ENCODE results near the gene TACSTD2.
"Not testable (repeated sequence)": the region's sequence is repeated elsewhere in the genome, so short reads cannot be mapped to it uniquely, and the experiment has no call there.

The TACSTD2 gene

GRCh38 chr1:58538821-58539220 is 38.2 kb downstream of the TACSTD2 start:
- Histone ChIP-seq H3K4me3 (replicated peaks; ENCODE audit: insufficient read depth, low read length) (no peak overlapping the region), H3K27me3 (ENCODE audit: insufficient read depth, poor library complexity, severe bottlenecking) (no peaks in the 10 kb centered on the region), H3K27ac (replicated peaks) (no peak overlapping the region)
- TF ChIP-seq SPI1 (IDR thresholded peaks at IDR 0.05; ENCODE audit: borderline replicate concordance, low read depth): no peak
- no peak for TF ChIP-seq POLR2AphosphoS5 (IDR thresholded peaks at IDR 0.05; ENCODE audit: low read depth)
- TF ChIP-seq GABPA (IDR thresholded peaks at IDR 0.05; ENCODE audit: low read depth): no peak
- no peak for TF ChIP-seq REST (IDR thresholded peaks at IDR 0.05; ENCODE audit: insufficient replicate concordance, low read depth)
- TF ChIP-seq CTCF (IDR thresholded peaks at IDR 0.05; ENCODE audit: insufficient read depth, low read length): no peak
- no peak for DNase-seq (ENCODE audit: low read depth in 1 of 2, low spot score in 1 of 2)

- H3K27ac ChIP-seq (replicated peaks); H3K27me3 ChIP-seq (ENCODE audit: insufficient read depth, poor library complexity, severe bottlenecking); DNase-seq (ENCODE audit: low read depth in 1 of 2, low spot score in 1 of 2); H3K4me3 ChIP-seq (replicated peaks; ENCODE audit: insufficient read depth, low read length): not testable (repeated sequence)
Measured at GRCh38 chr1:58531842-58532241, 45.2 kb downstream of the TACSTD2 start.

- H3K27ac ChIP-seq (replicated peaks): no peak overlapping the region
- no peaks in the 10 kb centered on the region for H3K27me3 ChIP-seq (ENCODE audit: insufficient read depth, poor library complexity, severe bottlenecking)
- no peak for DNase-seq (ENCODE audit: low read depth in 1 of 2, low spot score in 1 of 2)
- TF ChIP-seq CTCF (IDR thresholded peaks at IDR 0.05; ENCODE audit: insufficient read depth, low read length) (no peak), REST (IDR thresholded peaks at IDR 0.05; ENCODE audit: insufficient replicate concordance, low read depth) (no peak), SPI1 (IDR thresholded peaks at IDR 0.05; ENCODE audit: borderline replicate concordance, low read depth) (no peak), GABPA (IDR thresholded peaks at IDR 0.05; ENCODE audit: low read depth) (no peak), POLR2AphosphoS5 (IDR thresholded peaks at IDR 0.05; ENCODE audit: low read depth) (no peak)
- H3K4me3 ChIP-seq (replicated peaks; ENCODE audit: insufficient read depth, low read length): no peak overlapping the region
Measured at GRCh38 chr1:58529284-58529683, 47.8 kb downstream of the TACSTD2 start.

GRCh38 chr1:58528518-58528917 is 48.5 kb downstream of the TACSTD2 start:
- TF ChIP-seq GABPA (IDR thresholded peaks at IDR 0.05; ENCODE audit: low read depth) (no peak), SPI1 (IDR thresholded peaks at IDR 0.05; ENCODE audit: borderline replicate concordance, low read depth) (no peak), CTCF (IDR thresholded peaks at IDR 0.05; ENCODE audit: insufficient read depth, low read length) (no peak), POLR2AphosphoS5 (IDR thresholded peaks at IDR 0.05; ENCODE audit: low read depth) (no peak), REST (IDR thresholded peaks at IDR 0.05; ENCODE audit: insufficient replicate concordance, low read depth) (no peak)
- Histone ChIP-seq H3K27ac (replicated peaks) (no peak overlapping the region), H3K27me3 (ENCODE audit: insufficient read depth, poor library complexity, severe bottlenecking) (no peaks in the 10 kb centered on the region), H3K4me3 (replicated peaks; ENCODE audit: insufficient read depth, low read length) (no peak overlapping the region)
- no peak for DNase-seq (ENCODE audit: low read depth in 1 of 2, low spot score in 1 of 2)
